Measurements from ENCODE around the gene LSM4.

LSM4 gene

GRCh38 chr19:18312092-18312534, 10.8 kb downstream of the LSM4 start:
- in situ Hi-C loops (cut with HindIII; ENCODE audit: low sequenced_read_pairs), result no loop called here

GRCh38 chr19:18311502-18312091, 11.3 kb downstream of the LSM4 start:
- in situ Hi-C loops (cut with HindIII; ENCODE audit: low sequenced_read_pairs), result no loop called here

GRCh38 chr19:18310966-18311365, 11.9 kb downstream of the LSM4 start:
- in situ Hi-C loops (cut with HindIII; ENCODE audit: low sequenced_read_pairs), result no loop called here

- in situ Hi-C loops (cut with HindIII; ENCODE audit: low sequenced_read_pairs), result no loop called here
Observed at GRCh38 chr19:18310118-18310909, 12.6 kb downstream of the LSM4 start.

GRCh38 chr19:18309525-18310064, 13.3 kb downstream of the LSM4 start:
- in situ Hi-C loops (cut with HindIII; ENCODE audit: low sequenced_read_pairs), result no loop called here

- in situ Hi-C loops (cut with HindIII; ENCODE audit: low sequenced_read_pairs), result no loop called here
Observed at GRCh38 chr19:18308948-18309325, 13.9 kb downstream of the LSM4 start.

GRCh38 chr19:18308051-18308947, 14.6 kb downstream of the LSM4 start:
- in situ Hi-C loops (cut with HindIII; ENCODE audit: low sequenced_read_pairs), result no loop called here

- in situ Hi-C loops (cut with HindIII; ENCODE audit: low sequenced_read_pairs), result no loop called here
Observed at GRCh38 chr19:18307271-18307681, 15.6 kb downstream of the LSM4 start.

- in situ Hi-C loops (cut with HindIII; ENCODE audit: low sequenced_read_pairs), result no loop called here
Observed at GRCh38 chr19:18306888-18307260, 16.0 kb downstream of the LSM4 start.

- in situ Hi-C loops (cut with HindIII; ENCODE audit: low sequenced_read_pairs), result no loop called here
Observed at GRCh38 chr19:18306209-18306887, 16.5 kb downstream of the LSM4 start.

GRCh38 chr19:18304458-18305310, 18.2 kb downstream of the LSM4 start:
- in situ Hi-C loops (cut with HindIII; ENCODE audit: low sequenced_read_pairs), result no loop called here

- in situ Hi-C loops (cut with HindIII; ENCODE audit: low sequenced_read_pairs), result no loop called here
Observed at GRCh38 chr19:18304208-18304457, 18.7 kb downstream of the LSM4 start.

- in situ Hi-C loops (cut with HindIII; ENCODE audit: low sequenced_read_pairs), result no loop called here
Observed at GRCh38 chr19:18301718-18302111, 21.2 kb downstream of the LSM4 start.

GRCh38 chr19:18300930-18301717, 21.8 kb downstream of the LSM4 start:
- in situ Hi-C loops (cut with HindIII; ENCODE audit: low sequenced_read_pairs), result no loop called here

- in situ Hi-C loops (cut with HindIII; ENCODE audit: low sequenced_read_pairs), result no loop called here
Observed at GRCh38 chr19:18299654-18300053, 23.2 kb downstream of the LSM4 start.

GRCh38 chr19:18298601-18299000, 24.3 kb downstream of the LSM4 start:
- in situ Hi-C loops (cut with HindIII; ENCODE audit: low sequenced_read_pairs), result no loop called here

GRCh38 chr19:18297308-18297707, 25.6 kb downstream of the LSM4 start:
- in situ Hi-C loops (cut with HindIII; ENCODE audit: low sequenced_read_pairs), result no loop called here

- in situ Hi-C loops (cut with HindIII; ENCODE audit: low sequenced_read_pairs), result no loop called here
Observed at GRCh38 chr19:18295034-18295451, 27.8 kb downstream of the LSM4 start.

- in situ Hi-C loops (cut with HindIII; ENCODE audit: low sequenced_read_pairs), result no loop called here
Observed at GRCh38 chr19:18294467-18294864, 28.4 kb downstream of the LSM4 start.
